Nucleus accumbens (tissue), 56 donors: ENCODE data around the gene NOP14.
"Not testable (repeated sequence)": the region's sequence is repeated elsewhere in the genome, so short reads cannot be mapped to it uniquely, and the experiment has no call there.

Experiments
- DNase-seq, 56 donors: peaks; one replicate each; lab custom pipeline; 2025; lab: John Stamatoyannopoulos, UW

NOP14 gene

GRCh38 chr4:2932951-2933565 lies 30.1 kb downstream of the NOP14 start:
- no peak for DNase-seq

- DNase-seq = no peak
Measured at GRCh38 chr4:2932321-2932950, 30.8 kb downstream of the NOP14 start.

GRCh38 chr4:2931512-2932301 lies 31.5 kb downstream of the NOP14 start:
- peak in 2 of 56 donors; percentile 29 to 54 for DNase-seq

GRCh38 chr4:2930758-2931511 lies 32.3 kb downstream of the NOP14 start:
- peak in 24 of 56 donors; percentile 18 to 70 (median 43) for DNase-seq

- no peak for DNase-seq
Measured at GRCh38 chr4:2930135-2930757, 33.0 kb downstream of the NOP14 start.

- DNase-seq = no peak
Measured at GRCh38 chr4:2929469-2929868, 33.7 kb downstream of the NOP14 start.

- no peak for DNase-seq
Measured at GRCh38 chr4:2928242-2929176, 34.7 kb downstream of the NOP14 start.

- DNase-seq = no peak
Measured at GRCh38 chr4:2927696-2928075, 35.5 kb downstream of the NOP14 start.

- no peak for DNase-seq
Measured at GRCh38 chr4:2927016-2927695, 36.0 kb downstream of the NOP14 start.

GRCh38 chr4:2925931-2926860 lies 37.0 kb downstream of the NOP14 start:
- no peak for DNase-seq

- no peak for DNase-seq
Measured at GRCh38 chr4:2925496-2925895, 37.7 kb downstream of the NOP14 start.

- DNase-seq = no peak
Measured at GRCh38 chr4:2924765-2925301, 38.4 kb downstream of the NOP14 start.

GRCh38 chr4:2924286-2924685 lies 38.9 kb downstream of the NOP14 start:
- no peak for DNase-seq

- DNase-seq = peak in 2 of 56 donors; percentile 24 to 41
Measured at GRCh38 chr4:2923668-2924173, 39.5 kb downstream of the NOP14 start.

GRCh38 chr4:2923141-2923551 lies 40.1 kb downstream of the NOP14 start:
- no peak for DNase-seq

GRCh38 chr4:2922453-2923101 lies 40.6 kb downstream of the NOP14 start:
- not testable (repeated sequence) for DNase-seq

- DNase-seq = not testable (repeated sequence)
Measured at GRCh38 chr4:2918714-2919113, 44.5 kb downstream of the NOP14 start.
